Fibroblast of skin of left quadriceps (primary cell): Measurements from ENCODE around the gene UGT1A8.
"Not testable (repeated sequence)": the region's sequence is repeated elsewhere in the genome, so short reads cannot be mapped to it uniquely, and the experiment has no call there.

ENCODE experiments used
- DNase-seq, 2 experiments: peaks; one replicate each; pipeline ENCODE4 v3.0.0-alpha.2; 2013; ENCODE audit warnings: low read depth in 2 of 2

Gene UGT1A8

GRCh38 chr2:233686928-233687327, 69.5 kb downstream of the UGT1A8 start:
- DNase-seq, result no peak

- no peak for DNase-seq
Measured at GRCh38 chr2:233688341-233688740, 70.9 kb downstream of the UGT1A8 start.

DNA sequence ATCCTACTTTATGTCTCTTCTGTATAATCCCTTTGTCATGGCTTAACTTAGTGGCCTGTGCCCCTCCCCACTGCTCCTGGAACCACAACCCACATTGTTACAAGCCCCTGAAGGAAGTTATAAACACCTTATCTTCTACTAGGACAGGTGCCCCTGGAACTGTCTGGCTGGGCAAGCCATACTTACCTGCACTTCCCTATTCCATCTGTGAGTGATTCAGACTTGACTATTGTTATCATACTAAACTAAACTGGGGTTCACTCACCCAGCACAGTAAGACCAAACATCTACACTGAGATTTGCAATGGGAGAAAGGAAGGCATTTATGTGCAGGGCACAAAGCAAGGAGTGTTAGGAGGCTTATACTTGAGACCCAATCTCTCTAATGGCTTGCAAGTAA, 71.6 kb downstream of the UGT1A8 start:
- no peak for DNase-seq

GRCh38 chr2:233689501-233689900, 72.1 kb downstream of the UGT1A8 start:
- DNase-seq, result no peak

- no peak for DNase-seq
Measured at GRCh38 chr2:233690444-233690843, 73.0 kb downstream of the UGT1A8 start.

- DNase-seq, result no peak
Measured at GRCh38 chr2:233691443-233692433, 74.3 kb downstream of the UGT1A8 start.

DNA sequence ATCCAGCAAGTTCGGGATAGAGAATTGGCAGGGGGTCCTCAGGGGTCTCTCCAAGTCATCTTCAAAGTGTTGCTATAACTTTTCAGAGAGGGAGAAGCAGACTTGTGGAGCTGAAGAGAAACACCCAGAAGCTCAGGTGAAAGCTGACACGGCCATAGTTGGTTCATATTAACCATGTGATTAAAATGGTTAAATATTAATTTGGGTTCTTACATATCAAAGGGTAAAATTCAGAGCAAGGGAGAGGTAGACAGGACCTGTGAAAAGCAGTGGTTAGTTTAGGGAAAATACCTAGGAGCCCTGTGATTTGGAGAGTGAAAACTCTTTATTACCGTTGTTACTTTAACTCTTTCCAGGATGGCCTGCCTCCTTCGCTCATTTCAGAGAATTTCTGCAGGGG, 75.2 kb downstream of the UGT1A8 start, which contains the start of gene UGT1A6:
TSS of gene UGT1A6 (plus strand) at position 243 of the 400 bp plus-strand sequence. CDS start at position 358, 115 bp downstream.
- no peak for DNase-seq

GRCh38 chr2:233693963-233694362, 76.5 kb downstream of the UGT1A8 start:
- DNase-seq, result no peak

- no peak for DNase-seq
Measured at GRCh38 chr2:233698740-233699139, 81.3 kb downstream of the UGT1A8 start.

DNA sequence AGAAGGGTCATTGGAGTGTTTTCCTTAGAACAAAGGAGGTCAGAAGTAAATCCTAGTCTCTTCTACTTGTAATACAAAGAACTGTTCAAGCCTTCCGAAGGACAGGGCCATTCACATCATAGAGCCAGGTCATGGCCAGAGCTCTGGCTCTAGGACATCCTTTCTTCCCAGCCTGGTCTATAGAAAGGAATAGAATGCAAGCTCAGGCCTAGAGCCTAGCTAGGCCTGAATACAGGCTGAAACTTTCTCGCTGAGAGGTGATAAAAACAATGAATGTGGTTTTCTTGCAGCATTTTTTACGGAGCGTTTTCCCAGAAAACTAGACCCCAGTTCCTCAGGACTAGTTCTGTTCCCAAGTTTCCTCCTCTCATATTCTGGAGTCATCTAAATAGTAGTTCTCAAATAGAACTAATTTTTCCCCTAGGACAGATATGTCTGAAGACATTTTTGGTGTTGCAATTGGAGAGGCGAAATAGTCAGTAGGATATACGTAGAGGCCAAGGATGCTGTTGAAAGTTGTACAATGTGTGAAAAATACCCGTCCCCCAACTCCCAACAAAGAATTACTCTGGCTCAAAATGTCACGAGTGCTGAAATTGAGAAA, 82.1 kb downstream of the UGT1A8 start:
- no peak for DNase-seq

DNA sequence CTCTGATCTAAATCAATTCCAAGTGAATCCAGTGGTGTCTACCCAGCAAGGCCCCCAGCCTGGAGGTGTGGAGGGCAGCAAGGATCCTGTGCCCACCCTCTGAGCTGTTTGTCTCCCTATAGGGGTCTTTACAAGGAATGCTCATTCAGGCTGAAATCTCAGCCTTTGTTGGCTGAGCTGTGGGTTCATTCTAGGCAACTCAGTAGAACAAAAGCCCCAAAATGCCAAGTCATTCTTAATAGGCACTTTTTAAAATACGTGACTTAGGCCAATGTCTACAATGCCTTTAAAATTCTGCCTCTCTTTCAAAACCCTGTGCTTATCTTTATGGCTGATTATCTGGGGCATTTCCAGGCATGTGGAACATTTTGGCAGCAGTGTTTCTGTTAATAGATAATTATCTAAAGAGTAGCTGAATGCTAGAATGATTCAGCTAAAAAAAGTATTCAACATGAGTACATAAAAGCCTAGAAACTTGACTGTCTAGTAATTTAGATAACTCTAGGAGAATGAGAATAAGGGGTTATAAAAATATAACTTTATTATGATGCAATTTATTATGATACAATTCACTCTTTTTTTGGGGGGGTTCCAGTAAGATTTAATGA, 82.7 kb downstream of the UGT1A8 start:
- DNase-seq, result no peak

DNA sequence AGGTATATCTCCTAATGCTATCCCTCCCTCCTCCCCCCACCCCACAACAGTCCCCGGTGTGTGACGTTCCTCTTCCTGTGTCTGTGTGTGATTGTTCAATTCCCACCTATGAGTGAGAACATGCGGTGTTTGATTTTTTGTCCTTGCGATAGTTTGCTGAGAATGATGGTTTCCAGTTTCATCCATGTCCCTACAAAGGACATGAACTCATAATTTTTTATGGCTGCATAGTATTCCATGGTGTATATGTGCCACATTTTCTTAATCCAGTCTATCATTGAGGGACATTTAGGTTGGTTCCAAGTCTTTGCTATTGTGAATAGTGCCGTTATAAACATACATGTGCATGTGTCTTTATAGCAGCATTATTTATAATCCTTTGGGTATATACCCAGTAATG, 83.4 kb downstream of the UGT1A8 start:
- not testable (repeated sequence) for DNase-seq

DNA sequence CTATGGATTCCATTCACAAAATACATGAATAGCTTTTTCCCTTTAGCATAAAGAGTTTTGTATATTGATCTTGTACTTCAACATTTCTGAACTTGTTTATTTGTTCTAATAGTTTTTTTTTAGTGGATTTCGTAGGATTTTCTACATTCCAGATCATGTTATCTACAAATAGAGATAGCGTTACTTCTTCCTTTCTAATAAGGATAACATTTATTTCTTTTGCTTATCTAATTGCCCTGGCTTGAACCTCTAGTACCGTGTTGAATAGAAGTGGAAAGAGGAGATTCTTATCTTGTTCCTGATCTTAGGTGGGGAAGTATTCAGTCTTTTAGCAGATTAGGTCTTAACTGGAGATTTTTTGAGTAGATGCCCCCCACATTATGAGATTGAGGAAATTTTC, 84.8 kb downstream of the UGT1A8 start:
- DNase-seq, result no peak

GRCh38 chr2:233705911-233706506, 88.6 kb downstream of the UGT1A8 start:
- no peak for DNase-seq

- no peak for DNase-seq
Measured at GRCh38 chr2:233706720-233707119, 89.3 kb downstream of the UGT1A8 start.

GRCh38 chr2:233707940-233708644, 90.7 kb downstream of the UGT1A8 start:
- DNase-seq, result no peak

DNA sequence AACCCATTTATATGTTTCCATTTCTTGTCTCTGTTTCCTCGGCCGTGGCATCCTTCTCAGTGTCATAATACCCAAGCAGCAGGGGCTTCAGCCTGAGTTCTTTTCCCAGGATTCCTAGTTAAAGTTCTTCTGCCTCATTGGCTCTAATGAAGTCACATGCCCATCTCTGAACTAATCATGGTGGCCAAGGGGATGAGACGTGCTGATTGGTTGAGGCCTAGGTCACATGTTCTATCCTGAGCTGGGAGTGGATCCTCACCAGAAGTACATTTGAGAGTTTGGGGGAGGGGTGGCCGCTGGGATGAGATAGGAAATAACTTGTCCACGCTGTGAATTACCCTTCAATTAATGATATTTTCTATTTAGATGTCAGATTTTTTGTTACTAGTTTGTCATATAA, 91.5 kb downstream of the UGT1A8 start:
- DNase-seq, result no peak

- peak; percentile 44 to 51 for DNase-seq
Measured at GRCh38 chr2:233711312-233712008, 94.0 kb downstream of the UGT1A8 start.

DNA sequence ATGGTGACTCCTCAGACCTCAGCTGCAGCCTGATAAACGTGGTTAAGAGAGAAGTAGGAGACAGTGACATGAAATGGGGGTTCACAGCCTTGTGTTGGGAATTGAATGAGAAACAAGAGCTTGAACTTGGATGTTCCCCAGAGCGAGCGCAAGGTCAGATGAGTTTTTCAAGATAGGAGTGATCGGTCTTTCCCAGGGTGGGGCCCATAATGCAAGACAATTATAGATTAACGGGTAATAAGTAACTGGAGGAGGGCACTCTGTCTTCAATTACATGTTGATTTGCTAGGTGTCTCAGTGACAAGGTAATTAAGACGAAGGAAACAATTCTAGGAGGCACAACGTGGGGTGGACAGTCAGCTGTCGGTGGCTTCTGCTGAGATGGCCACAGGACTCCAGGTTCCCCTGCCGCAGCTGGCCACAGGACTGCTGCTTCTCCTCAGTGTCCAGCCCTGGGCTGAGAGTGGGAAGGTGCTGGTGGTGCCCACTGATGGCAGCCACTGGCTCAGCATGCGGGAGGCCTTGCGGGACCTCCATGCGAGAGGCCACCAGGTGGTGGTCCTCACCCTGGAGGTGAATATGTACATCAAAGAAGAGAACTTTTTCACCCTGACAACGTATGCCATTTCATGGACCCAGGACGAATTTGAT, 95.3 kb downstream of the UGT1A8 start, which contains the start of gene UGT1A5:
TSS of gene UGT1A5 (plus strand) at position 297 of the 651 bp plus-strand sequence. CDS start at position 382, 85 bp downstream.
- DNase-seq, result no peak

- DNase-seq, result no peak
Measured at GRCh38 chr2:233713262-233713615, 95.8 kb downstream of the UGT1A8 start.
